HL-60 (cell line): ENCODE measurements around the gene AGPAT4.

Experiments
- DNase-seq, 2 experiments: peaks; one replicate each; pipeline ENCODE4 v3.0.0-alpha.2; 2010 to 2020; ENCODE audit warnings: low read depth in 1 of 2, low spot score in 1 of 2
- H3K27ac ChIP-seq: fragments of 250-450 bp; sonication (Bioruptor Pico); replicated peaks from 2 replicates; pipeline ENCODE4 v1.5.1; 2020; ENCODE audit warnings: mild to moderate bottlenecking, moderate library complexity
- H3K27me3 ChIP-seq: fragments of 250-450 bp; sonication (Bioruptor Pico); 2 replicates; pipeline ENCODE4 v1.5.1; 2021; ENCODE audit warnings: mild to moderate bottlenecking, moderate library complexity; ENCODE audit not compliant: insufficient read depth, poor library complexity, severe bottlenecking
- H3K4me3 ChIP-seq: replicated peaks from 2 replicates; pipeline ENCODE4 v1.5.1; 2011; ENCODE audit warnings: mild to moderate bottlenecking, control low read depth, low read length; ENCODE audit not compliant: insufficient read depth
- GABPA ChIP-seq: IDR thresholded peaks from 2 replicates; pipeline ENCODE4 v1.6.1; 2012; ENCODE audit warnings: low read depth
- POLR2AphosphoS5 ChIP-seq: IDR thresholded peaks from 2 replicates; pipeline ENCODE4 v1.6.1; 2012; ENCODE audit warnings: low read depth
- SPI1 ChIP-seq: IDR thresholded peaks from 2 replicates; pipeline ENCODE4 v1.6.1; 2012; ENCODE audit warnings: low read depth, mild to moderate bottlenecking, borderline replicate concordance
- TF ChIP-seq, protein P1 (sequence below): IDR thresholded peaks from one replicate; pipeline ENCODE4 v1.5.1; 2011; ENCODE audit warnings: low read length, control low read depth, inconsistent platforms; ENCODE audit not compliant: insufficient read depth
- TF ChIP-seq, protein P2 (sequence below): IDR thresholded peaks from 2 replicates; pipeline ENCODE4 v1.6.1; 2012; ENCODE audit warnings: low read depth; ENCODE audit not compliant: insufficient replicate concordance

AGPAT4 gene

DNA sequence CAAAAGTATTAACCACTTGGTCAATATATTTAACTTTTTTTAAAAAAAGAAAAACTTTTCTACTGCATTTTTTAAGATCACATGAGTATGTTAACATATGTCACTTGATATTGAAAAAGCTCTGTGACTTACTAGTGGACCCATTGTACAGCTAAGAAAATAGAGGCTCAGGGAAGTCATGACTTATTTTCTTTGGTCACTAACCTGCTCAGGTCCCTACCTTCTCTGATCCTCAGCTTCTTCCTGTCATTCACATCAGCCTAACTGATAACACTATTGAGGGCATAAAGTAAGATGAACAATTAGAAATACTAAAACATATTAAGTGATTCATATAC is 19.8 kb downstream of the AGPAT4 start:
- no peak for DNase-seq
- H3K4me3 ChIP-seq: no peak overlapping the region
- H3K27me3 ChIP-seq: no peaks in the 10 kb centered on the region
- no peak overlapping the region for H3K27ac ChIP-seq
- no peak for TF ChIP-seq POLR2AphosphoS5
- TF ChIP-seq, protein P1, sequence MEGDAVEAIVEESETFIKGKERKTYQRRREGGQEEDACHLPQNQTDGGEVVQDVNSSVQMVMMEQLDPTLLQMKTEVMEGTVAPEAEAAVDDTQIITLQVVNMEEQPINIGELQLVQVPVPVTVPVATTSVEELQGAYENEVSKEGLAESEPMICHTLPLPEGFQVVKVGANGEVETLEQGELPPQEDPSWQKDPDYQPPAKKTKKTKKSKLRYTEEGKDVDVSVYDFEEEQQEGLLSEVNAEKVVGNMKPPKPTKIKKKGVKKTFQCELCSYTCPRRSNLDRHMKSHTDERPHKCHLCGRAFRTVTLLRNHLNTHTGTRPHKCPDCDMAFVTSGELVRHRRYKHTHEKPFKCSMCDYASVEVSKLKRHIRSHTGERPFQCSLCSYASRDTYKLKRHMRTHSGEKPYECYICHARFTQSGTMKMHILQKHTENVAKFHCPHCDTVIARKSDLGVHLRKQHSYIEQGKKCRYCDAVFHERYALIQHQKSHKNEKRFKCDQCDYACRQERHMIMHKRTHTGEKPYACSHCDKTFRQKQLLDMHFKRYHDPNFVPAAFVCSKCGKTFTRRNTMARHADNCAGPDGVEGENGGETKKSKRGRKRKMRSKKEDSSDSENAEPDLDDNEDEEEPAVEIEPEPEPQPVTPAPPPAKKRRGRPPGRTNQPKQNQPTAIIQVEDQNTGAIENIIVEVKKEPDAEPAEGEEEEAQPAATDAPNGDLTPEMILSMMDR: no peak
- no peak for TF ChIP-seq GABPA

DNA sequence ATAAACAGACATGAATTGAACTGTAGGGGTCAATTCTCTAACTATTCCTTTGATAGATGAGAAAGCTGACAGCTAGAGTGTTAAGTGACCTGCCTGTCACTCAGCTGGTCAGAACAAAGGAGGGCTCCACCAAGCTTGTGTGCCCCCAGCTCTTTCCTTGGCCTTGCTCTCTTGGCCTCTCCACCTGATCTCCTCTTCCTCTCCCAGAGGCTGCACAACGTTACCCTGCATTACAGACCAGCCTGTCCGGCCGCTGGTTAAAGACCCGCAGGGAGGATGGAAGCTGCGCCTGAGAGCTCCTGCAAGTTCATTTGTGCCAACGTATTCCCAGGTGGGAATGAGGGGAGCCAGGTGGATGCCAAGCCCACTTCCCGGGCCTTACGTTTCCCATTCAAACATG is 22.5 kb downstream of the AGPAT4 start:
- no peak for TF ChIP-seq GABPA
- TF ChIP-seq, protein P1: no peak
- TF ChIP-seq POLR2AphosphoS5: no peak
- no peak for TF ChIP-seq SPI1
- Histone ChIP-seq H3K27me3 (no peaks in the 10 kb centered on the region), H3K27ac (no peak overlapping the region), H3K4me3 (no peak overlapping the region)
- no peak for DNase-seq

GRCh38 chr6:161249327-161249726 is 24.5 kb downstream of the AGPAT4 start:
- no peak overlapping the region for H3K27ac ChIP-seq
- H3K27me3 ChIP-seq: no peaks in the 10 kb centered on the region
- no peak for TF ChIP-seq POLR2AphosphoS5
- no peak for TF ChIP-seq GABPA
- TF ChIP-seq, protein P1: no peak
- no peak for TF ChIP-seq SPI1
- TF ChIP-seq, protein P2, sequence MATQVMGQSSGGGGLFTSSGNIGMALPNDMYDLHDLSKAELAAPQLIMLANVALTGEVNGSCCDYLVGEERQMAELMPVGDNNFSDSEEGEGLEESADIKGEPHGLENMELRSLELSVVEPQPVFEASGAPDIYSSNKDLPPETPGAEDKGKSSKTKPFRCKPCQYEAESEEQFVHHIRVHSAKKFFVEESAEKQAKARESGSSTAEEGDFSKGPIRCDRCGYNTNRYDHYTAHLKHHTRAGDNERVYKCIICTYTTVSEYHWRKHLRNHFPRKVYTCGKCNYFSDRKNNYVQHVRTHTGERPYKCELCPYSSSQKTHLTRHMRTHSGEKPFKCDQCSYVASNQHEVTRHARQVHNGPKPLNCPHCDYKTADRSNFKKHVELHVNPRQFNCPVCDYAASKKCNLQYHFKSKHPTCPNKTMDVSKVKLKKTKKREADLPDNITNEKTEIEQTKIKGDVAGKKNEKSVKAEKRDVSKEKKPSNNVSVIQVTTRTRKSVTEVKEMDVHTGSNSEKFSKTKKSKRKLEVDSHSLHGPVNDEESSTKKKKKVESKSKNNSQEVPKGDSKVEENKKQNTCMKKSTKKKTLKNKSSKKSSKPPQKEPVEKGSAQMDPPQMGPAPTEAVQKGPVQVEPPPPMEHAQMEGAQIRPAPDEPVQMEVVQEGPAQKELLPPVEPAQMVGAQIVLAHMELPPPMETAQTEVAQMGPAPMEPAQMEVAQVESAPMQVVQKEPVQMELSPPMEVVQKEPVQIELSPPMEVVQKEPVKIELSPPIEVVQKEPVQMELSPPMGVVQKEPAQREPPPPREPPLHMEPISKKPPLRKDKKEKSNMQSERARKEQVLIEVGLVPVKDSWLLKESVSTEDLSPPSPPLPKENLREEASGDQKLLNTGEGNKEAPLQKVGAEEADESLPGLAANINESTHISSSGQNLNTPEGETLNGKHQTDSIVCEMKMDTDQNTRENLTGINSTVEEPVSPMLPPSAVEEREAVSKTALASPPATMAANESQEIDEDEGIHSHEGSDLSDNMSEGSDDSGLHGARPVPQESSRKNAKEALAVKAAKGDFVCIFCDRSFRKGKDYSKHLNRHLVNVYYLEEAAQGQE: no peak
- no peak overlapping the region for H3K4me3 ChIP-seq
- no peak for DNase-seq

- TF ChIP-seq, protein P2: no peak
- TF ChIP-seq, protein P1: no peak
- TF ChIP-seq POLR2AphosphoS5 (no peak), SPI1 (no peak), GABPA (no peak)
- no peak overlapping the region for H3K27ac ChIP-seq
- H3K27me3 ChIP-seq: no peaks in the 10 kb centered on the region
- DNase-seq: no peak
- no peak overlapping the region for H3K4me3 ChIP-seq
Observed at GRCh38 chr6:161246725-161247124, 27.1 kb downstream of the AGPAT4 start.
